Mesendoderm (in vitro differentiated cells): Measurements from ENCODE around the gene MAN2A2.

Experiments
- DNase-seq: peaks from one replicate; pipeline ENCODE4 v3.0.0; 2013
- H2AK5ac ChIP-seq: 2 replicates; pipeline ENCODE4 v1.6.1; 2013; ENCODE audit warnings: low read length, inconsistent platforms
- H2BK120ac ChIP-seq: 2 replicates; pipeline ENCODE4 v1.6.1; 2013; ENCODE audit warnings: low read depth, mild to moderate bottlenecking, low read length, moderate library complexity, mixed read lengths
- H2BK15ac ChIP-seq: replicated peaks from 2 replicates; pipeline ENCODE4 v1.6.1; 2013; ENCODE audit warnings: low read depth, mild to moderate bottlenecking, moderate library complexity
- H2BK5ac ChIP-seq: 2 replicates; pipeline ENCODE4 v1.6.1; 2013; ENCODE audit warnings: low read length, inconsistent platforms
- H3K18ac ChIP-seq: 2 replicates; pipeline ENCODE4 v1.6.1; 2013; ENCODE audit warnings: mild to moderate bottlenecking, low read length, mixed read lengths
- H3K23ac ChIP-seq: one replicate; pipeline ENCODE4 v1.6.1; 2013; ENCODE audit warnings: low read length
- H3K27ac ChIP-seq: 2 replicates; pipeline ENCODE4 v1.5.1; 2013; ENCODE audit warnings: low read depth, mild to moderate bottlenecking, inconsistent platforms, low read length, moderate library complexity
- H3K27me3 ChIP-seq: 2 replicates; pipeline ENCODE4 v1.6.1; 2013; ENCODE audit warnings: low read length, control low read depth, mild to moderate bottlenecking, inconsistent platforms; ENCODE audit not compliant: insufficient read depth, poor library complexity
- H3K36me3 ChIP-seq: 2 replicates; pipeline ENCODE4 v1.6.1; 2013; ENCODE audit warnings: low read length, inconsistent platforms; ENCODE audit not compliant: control insufficient read depth, insufficient read depth
- H3K4ac ChIP-seq: one replicate; pipeline ENCODE4 v1.6.1; 2013; ENCODE audit warnings: low read depth, mild to moderate bottlenecking, low read length, moderate library complexity
- H3K4me1 ChIP-seq: 2 replicates; pipeline ENCODE4 v1.6.1; 2013; ENCODE audit warnings: low read depth, low read length, inconsistent platforms; ENCODE audit not compliant: control insufficient read depth
- H3K4me2 ChIP-seq: 2 replicates; pipeline ENCODE4 v1.6.1; 2013; ENCODE audit warnings: low read length
- H3K4me3 ChIP-seq: 2 replicates; pipeline ENCODE4 v1.5.1; 2013; ENCODE audit warnings: mild to moderate bottlenecking, low read length
- H3K56ac ChIP-seq: one replicate; pipeline ENCODE4 v1.6.1; 2013; ENCODE audit warnings: low read length
- H3K79me1 ChIP-seq: 2 replicates; pipeline ENCODE4 v1.6.1; 2013; ENCODE audit warnings: low read length, inconsistent platforms
- H3K79me2 ChIP-seq: 2 replicates; pipeline ENCODE4 v1.6.1; 2013; ENCODE audit warnings: mild to moderate bottlenecking, low read length; ENCODE audit not compliant: control insufficient read depth, insufficient read depth
- H3K9ac ChIP-seq: 2 replicates; pipeline ENCODE4 v1.6.1; 2013; ENCODE audit warnings: low read length, inconsistent platforms
- H4K5ac ChIP-seq: one replicate; pipeline ENCODE4 v1.6.1; 2013; ENCODE audit warnings: low read length
- H4K8ac ChIP-seq: one replicate; pipeline ENCODE4 v1.6.1; 2013; ENCODE audit warnings: low read depth, mild to moderate bottlenecking, control low read depth, low read length, moderate library complexity
- WGBS: extraction: QIAGEN DNeasy Blood & Tissue Kit; methylation state at CpG from one replicate; pipeline ENCODE4 v1.1.7; 2013; ENCODE audit warnings: low lambda C conversion rate, missing lambda C conversion rate; ENCODE audit not compliant: insufficient coverage; ENCODE audit errors: extremely low coverage; 5-methylcytosine and 5-hydroxymethylcytosine counted together

Gene MAN2A2

GRCh38 chr15:90889313-90889730 lies 13.8 kb upstream of the MAN2A2 start:
- no peak overlapping the region for H2BK5ac ChIP-seq
- no peak overlapping the region for H2BK15ac ChIP-seq
- H2AK5ac ChIP-seq: no peak overlapping the region
- peaks cover 4% of the 10 kb centered on the region for H3K36me3 ChIP-seq
- no peak overlapping the region for H2BK120ac ChIP-seq
- H3K79me2 ChIP-seq: no peaks in the 10 kb centered on the region
- H3K27me3 ChIP-seq: no peaks in the 10 kb centered on the region
- H4K8ac ChIP-seq: no peak overlapping the region
- DNase-seq: no peak
- no peak overlapping the region for H3K4me3 ChIP-seq
- H3K4me2 ChIP-seq: no peak overlapping the region
- H3K9ac ChIP-seq: no peak overlapping the region
- H3K27ac ChIP-seq: no peak overlapping the region
- WGBS: no CpG with 5 or more reads among the region's 18 CpGs
- no peak overlapping the region for H3K4ac ChIP-seq
- H3K56ac ChIP-seq: no peak overlapping the region
- no peaks in the 10 kb centered on the region for H3K79me1 ChIP-seq
- no peak overlapping the region for H3K23ac ChIP-seq
- peaks cover 2% of the 10 kb centered on the region for H3K4me1 ChIP-seq
- no peak overlapping the region for H3K18ac ChIP-seq
- no peak overlapping the region for H4K5ac ChIP-seq

DNA sequence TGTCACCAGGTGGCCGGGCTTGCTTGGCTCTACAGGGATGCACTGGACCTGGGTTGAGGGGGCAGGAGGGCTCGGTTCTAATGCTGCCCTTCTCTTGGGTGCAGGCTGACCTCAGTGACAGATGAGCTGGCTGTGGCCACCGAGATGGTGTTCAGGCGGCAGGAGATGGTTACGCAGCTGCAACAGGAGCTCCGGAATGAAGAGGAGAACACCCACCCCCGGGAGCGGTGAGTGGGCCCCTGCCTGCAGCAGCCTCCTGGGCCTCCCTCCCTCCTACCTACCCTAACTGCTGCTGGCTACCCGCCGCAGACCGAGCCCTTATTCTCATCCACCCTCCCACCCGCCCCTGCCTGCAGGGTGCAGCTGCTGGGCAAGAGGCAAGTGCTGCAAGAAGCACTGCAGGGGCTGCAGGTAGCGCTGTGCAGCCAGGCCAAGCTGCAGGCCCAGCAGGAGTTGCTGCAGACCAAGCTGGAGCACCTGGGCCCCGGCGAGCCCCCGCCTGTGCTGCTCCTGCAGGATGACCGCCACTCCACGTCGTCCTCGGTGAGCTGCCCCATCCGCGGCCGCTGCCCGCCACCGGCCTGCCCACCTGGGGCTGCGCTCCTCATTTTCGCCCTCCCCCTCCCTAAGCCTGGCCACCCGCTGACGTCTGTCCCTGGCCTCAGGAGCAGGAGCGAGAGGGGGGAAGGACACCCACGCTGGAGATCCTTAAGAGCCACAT lies 13.2 kb upstream of the MAN2A2 start:
- DNase-seq: no peak
- WGBS: no CpG with 5 or more reads among the region's 31 CpGs
- Histone ChIP-seq H2BK120ac (no peak overlapping the region), H3K9ac (no peak overlapping the region), H3K23ac (no peak overlapping the region), H4K5ac (no peak overlapping the region), H3K36me3 (peaks cover 4% of the 10 kb centered on the region), H3K79me1 (no peaks in the 10 kb centered on the region), H2BK15ac (no peak overlapping the region), H4K8ac (no peak overlapping the region), H3K27me3 (no peaks in the 10 kb centered on the region), H3K4me2 (no peak overlapping the region), H3K79me2 (no peaks in the 10 kb centered on the region), H3K56ac (no peak overlapping the region), H2BK5ac (no peak overlapping the region), H3K18ac (no peak overlapping the region), H3K27ac (no peak overlapping the region), H3K4me3 (no peak overlapping the region), H2AK5ac (no peak overlapping the region), H3K4me1 (peaks cover 2% of the 10 kb centered on the region), H3K4ac (no peak overlapping the region)

- Histone ChIP-seq H4K5ac (no peak overlapping the region), H3K79me2 (no peaks in the 10 kb centered on the region), H3K9ac (no peak overlapping the region), H3K79me1 (no peaks in the 10 kb centered on the region), H2BK15ac (no peak overlapping the region), H3K23ac (no peak overlapping the region), H3K27ac (no peak overlapping the region), H2BK5ac (no peak overlapping the region), H3K18ac (no peak overlapping the region), H3K4ac (no peak overlapping the region), H3K4me3 (no peak overlapping the region), H2BK120ac (no peak overlapping the region), H3K4me1 (no peaks in the 10 kb centered on the region), H3K27me3 (no peaks in the 10 kb centered on the region), H4K8ac (no peak overlapping the region), H3K4me2 (no peak overlapping the region), H3K56ac (no peak overlapping the region), H3K36me3 (peaks cover 4% of the 10 kb centered on the region), H2AK5ac (no peak overlapping the region)
- no CpG with 5 or more reads among the region's 12 CpGs for WGBS
- no peak for DNase-seq
Observed at GRCh38 chr15:90890839-90891238, 12.3 kb upstream of the MAN2A2 start.

DNA sequence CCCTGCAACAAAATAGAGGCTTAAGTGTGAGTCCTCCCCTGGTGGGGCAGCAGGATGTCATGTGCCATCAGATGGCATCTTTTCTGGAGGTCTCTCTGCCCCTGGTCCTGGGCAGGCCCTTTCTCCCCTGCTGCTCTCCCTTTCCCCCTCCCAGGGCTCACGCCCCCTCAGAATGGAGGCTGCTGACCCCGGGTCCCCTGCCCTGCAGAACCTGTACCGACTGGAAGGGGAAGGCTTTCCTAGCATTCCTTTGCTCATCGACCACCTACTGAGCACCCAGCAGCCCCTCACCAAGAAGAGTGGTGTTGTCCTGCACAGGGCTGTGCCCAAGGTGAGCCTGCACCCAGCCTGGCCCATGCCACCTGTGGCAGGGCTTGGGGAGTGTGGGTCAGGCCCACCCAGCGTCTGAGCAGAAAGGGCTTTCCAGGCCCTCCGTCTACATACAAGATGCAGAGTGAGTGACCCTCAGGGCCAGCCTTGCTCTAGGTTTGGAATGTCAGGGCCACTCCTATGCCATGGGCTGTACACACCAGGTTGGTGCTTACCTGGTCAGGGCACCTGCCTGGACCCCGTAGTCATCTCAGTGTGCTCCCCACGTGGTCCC lies 11.7 kb upstream of the MAN2A2 start:
- H3K9ac ChIP-seq: no peak overlapping the region
- no peak overlapping the region for H2AK5ac ChIP-seq
- WGBS: no CpG with 5 or more reads among the region's 8 CpGs
- peaks cover 4% of the 10 kb centered on the region for H3K36me3 ChIP-seq
- no peak overlapping the region for H4K5ac ChIP-seq
- H3K79me1 ChIP-seq: no peaks in the 10 kb centered on the region
- H3K4me2 ChIP-seq: no peak overlapping the region
- H3K18ac ChIP-seq: no peak overlapping the region
- H3K79me2 ChIP-seq: no peaks in the 10 kb centered on the region
- H2BK120ac ChIP-seq: no peak overlapping the region
- no peak overlapping the region for H4K8ac ChIP-seq
- H3K27me3 ChIP-seq: no peaks in the 10 kb centered on the region
- no peak for DNase-seq
- H3K23ac ChIP-seq: no peak overlapping the region
- no peak overlapping the region for H3K27ac ChIP-seq
- no peak overlapping the region for H2BK15ac ChIP-seq
- no peak overlapping the region for H3K4ac ChIP-seq
- H3K4me1 ChIP-seq: no peaks in the 10 kb centered on the region
- no peak overlapping the region for H2BK5ac ChIP-seq
- no peak overlapping the region for H3K4me3 ChIP-seq
- H3K56ac ChIP-seq: no peak overlapping the region

DNA sequence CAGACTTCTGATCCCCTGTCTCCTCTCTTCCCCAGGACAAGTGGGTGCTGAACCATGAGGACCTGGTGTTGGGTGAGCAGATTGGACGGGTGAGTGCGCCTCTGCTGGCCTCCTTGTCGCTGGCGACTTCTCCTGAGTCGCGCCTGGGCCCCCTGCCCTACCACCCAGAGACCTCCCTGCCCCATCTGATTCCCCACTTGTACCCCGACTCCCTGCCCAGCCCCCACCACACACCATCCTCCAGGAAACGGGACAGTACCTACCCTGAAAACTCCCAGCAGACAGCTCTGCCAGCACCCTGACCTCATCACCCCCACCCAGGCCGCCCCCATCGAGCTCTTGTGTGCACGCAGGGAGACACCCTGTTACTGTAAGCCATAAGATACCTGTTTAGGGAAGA lies 11.1 kb upstream of the MAN2A2 start:
- no peak overlapping the region for H3K56ac ChIP-seq
- H2AK5ac ChIP-seq: no peak overlapping the region
- no peak overlapping the region for H3K9ac ChIP-seq

More for the DNA sequence above, 11.1 kb upstream of the MAN2A2 start:
- no peak overlapping the region for H3K4me2 ChIP-seq
- H4K8ac ChIP-seq: no peak overlapping the region
- no peak overlapping the region for H2BK5ac ChIP-seq
- H3K4me3 ChIP-seq: no peak overlapping the region
- no peak overlapping the region for H3K18ac ChIP-seq
- H3K4ac ChIP-seq: no peak overlapping the region
- no peak overlapping the region for H3K27ac ChIP-seq
- H3K79me1 ChIP-seq: no peaks in the 10 kb centered on the region
- H3K4me1 ChIP-seq: no peaks in the 10 kb centered on the region
- no peaks in the 10 kb centered on the region for H3K79me2 ChIP-seq
- H2BK120ac ChIP-seq: no peak overlapping the region
- DNase-seq: no peak
- no peaks in the 10 kb centered on the region for H3K27me3 ChIP-seq
- no peak overlapping the region for H3K23ac ChIP-seq
- no peak overlapping the region for H4K5ac ChIP-seq
- no peak overlapping the region for H2BK15ac ChIP-seq
- peaks cover 4% of the 10 kb centered on the region for H3K36me3 ChIP-seq
- WGBS: no CpG with 5 or more reads among the region's 11 CpGs
